ENCODE measurements around the gene CNKSR3.

Gene CNKSR3

GRCh38 chr6:154500769-154501577, 9.5 kb downstream of the CNKSR3 start:
- DNase-seq: no peak

- no peak for DNase-seq
Measured at GRCh38 chr6:154499855-154500589, 10.5 kb downstream of the CNKSR3 start.

GRCh38 chr6:154498340-154498934, 12.0 kb downstream of the CNKSR3 start:
- no peak for DNase-seq

- DNase-seq: no peak
Measured at GRCh38 chr6:154496793-154497517, 13.5 kb downstream of the CNKSR3 start.

GRCh38 chr6:154496186-154496585, 14.3 kb downstream of the CNKSR3 start:
- no peak for DNase-seq

GRCh38 chr6:154494592-154495311, 15.7 kb downstream of the CNKSR3 start:
- no peak for DNase-seq

GRCh38 chr6:154491567-154492470, 18.7 kb downstream of the CNKSR3 start:
- no peak for DNase-seq

GRCh38 chr6:154489822-154490221, 20.7 kb downstream of the CNKSR3 start:
- DNase-seq: no peak

- no peak for DNase-seq
Measured at GRCh38 chr6:154488802-154489437, 21.6 kb downstream of the CNKSR3 start.

- no peak for DNase-seq
Measured at GRCh38 chr6:154488248-154488593, 22.3 kb downstream of the CNKSR3 start.

GRCh38 chr6:154487367-154488247, 22.9 kb downstream of the CNKSR3 start:
- DNase-seq: no peak

GRCh38 chr6:154485815-154486214, 24.7 kb downstream of the CNKSR3 start:
- DNase-seq: no peak

- no peak for DNase-seq
Measured at GRCh38 chr6:154484942-154485341, 25.5 kb downstream of the CNKSR3 start.

- DNase-seq: no peak
Measured at GRCh38 chr6:154482858-154483257, 27.6 kb downstream of the CNKSR3 start.

- no peak for DNase-seq
Measured at GRCh38 chr6:154481521-154482013, 28.9 kb downstream of the CNKSR3 start.

- no peak for DNase-seq
Measured at GRCh38 chr6:154479771-154480639, 30.5 kb downstream of the CNKSR3 start.

- DNase-seq: no peak
Measured at GRCh38 chr6:154479351-154479769, 31.1 kb downstream of the CNKSR3 start.

- no peak for DNase-seq
Measured at GRCh38 chr6:154478701-154479060, 31.8 kb downstream of the CNKSR3 start.
